NB4 (cell line): Measurements from ENCODE around the gene KIF4A.
"Not testable (repeated sequence)": the region's sequence is repeated elsewhere in the genome, so short reads cannot be mapped to it uniquely, and the experiment has no call there.

Experiments used
- DNase-seq: peaks from one replicate; pipeline ENCODE4 v3.0.0; 2010; ENCODE audit warnings: low read depth
- H3K4me3 ChIP-seq: one replicate; pipeline ENCODE4 v1.5.1; 2011; ENCODE audit warnings: mild to moderate bottlenecking, low read depth, low read length, moderate library complexity
- MYC ChIP-seq: IDR thresholded peaks from 2 replicates; pipeline ENCODE4 v1.6.1; 2011; ENCODE audit warnings: low read depth, low read length
- POLR2A ChIP-seq: IDR thresholded peaks from 2 replicates; pipeline ENCODE4 v1.6.1; 2011; ENCODE audit warnings: mild to moderate bottlenecking; ENCODE audit not compliant: insufficient read length; ENCODE audit errors: extremely low read depth
- TF ChIP-seq, protein P1 (sequence below): IDR thresholded peaks from 2 replicates; pipeline ENCODE4 v1.6.1; 2011; ENCODE audit warnings: low read depth, low read length
- TF ChIP-seq, protein P2 (sequence below): IDR thresholded peaks from one replicate; pipeline ENCODE4 v1.5.1; 2012; ENCODE audit warnings: low read depth, low read length

The KIF4A gene

DNA sequence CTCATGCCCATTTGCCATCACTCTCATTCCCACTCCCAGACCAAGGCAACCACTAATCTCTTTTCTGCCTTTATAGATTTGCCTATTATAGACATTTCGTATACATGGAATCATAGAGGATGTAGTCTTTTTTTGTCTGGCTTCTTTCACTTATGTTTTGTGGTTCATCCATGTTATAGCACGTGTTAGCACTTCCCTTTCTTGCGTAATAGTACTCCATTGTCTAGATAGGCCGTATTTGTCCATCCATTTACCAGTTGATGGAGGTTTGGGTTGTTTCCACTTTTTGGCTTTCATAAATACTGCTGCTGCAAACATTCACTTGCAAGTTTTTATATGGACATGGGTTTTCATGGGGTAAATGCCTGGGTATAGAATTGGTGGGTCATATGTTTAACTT is 48.4 kb downstream of the KIF4A start:
- TF ChIP-seq POLR2A (no peak), MYC (peak; percentile 54)
- TF ChIP-seq, protein P1, sequence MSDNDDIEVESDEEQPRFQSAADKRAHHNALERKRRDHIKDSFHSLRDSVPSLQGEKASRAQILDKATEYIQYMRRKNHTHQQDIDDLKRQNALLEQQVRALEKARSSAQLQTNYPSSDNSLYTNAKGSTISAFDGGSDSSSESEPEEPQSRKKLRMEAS: peak; percentile 71
- TF ChIP-seq, protein P2, sequence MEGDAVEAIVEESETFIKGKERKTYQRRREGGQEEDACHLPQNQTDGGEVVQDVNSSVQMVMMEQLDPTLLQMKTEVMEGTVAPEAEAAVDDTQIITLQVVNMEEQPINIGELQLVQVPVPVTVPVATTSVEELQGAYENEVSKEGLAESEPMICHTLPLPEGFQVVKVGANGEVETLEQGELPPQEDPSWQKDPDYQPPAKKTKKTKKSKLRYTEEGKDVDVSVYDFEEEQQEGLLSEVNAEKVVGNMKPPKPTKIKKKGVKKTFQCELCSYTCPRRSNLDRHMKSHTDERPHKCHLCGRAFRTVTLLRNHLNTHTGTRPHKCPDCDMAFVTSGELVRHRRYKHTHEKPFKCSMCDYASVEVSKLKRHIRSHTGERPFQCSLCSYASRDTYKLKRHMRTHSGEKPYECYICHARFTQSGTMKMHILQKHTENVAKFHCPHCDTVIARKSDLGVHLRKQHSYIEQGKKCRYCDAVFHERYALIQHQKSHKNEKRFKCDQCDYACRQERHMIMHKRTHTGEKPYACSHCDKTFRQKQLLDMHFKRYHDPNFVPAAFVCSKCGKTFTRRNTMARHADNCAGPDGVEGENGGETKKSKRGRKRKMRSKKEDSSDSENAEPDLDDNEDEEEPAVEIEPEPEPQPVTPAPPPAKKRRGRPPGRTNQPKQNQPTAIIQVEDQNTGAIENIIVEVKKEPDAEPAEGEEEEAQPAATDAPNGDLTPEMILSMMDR: no peak
- DNase-seq: peak; percentile 55
- H3K4me3 ChIP-seq: no peak overlapping the region

DNA sequence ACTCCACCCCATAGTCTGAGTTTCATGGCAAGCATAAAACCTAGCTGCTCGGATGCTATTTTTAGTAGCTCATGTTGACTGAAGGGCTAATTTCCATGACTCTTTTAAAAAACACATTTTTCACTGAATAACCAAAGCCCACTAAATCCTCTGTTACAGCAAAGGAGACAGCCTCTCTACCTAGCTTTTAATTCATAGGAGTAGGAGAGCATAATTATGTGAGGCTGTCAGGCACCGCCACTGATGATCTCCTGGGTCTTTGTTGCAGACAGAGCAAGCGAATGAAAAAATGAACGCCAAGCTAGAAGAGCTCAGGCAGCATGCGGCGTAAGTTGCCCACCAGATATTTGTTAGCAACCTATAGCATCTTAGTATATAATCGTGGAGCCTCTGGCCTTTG is 53.5 kb downstream of the KIF4A start:
- no peak for TF ChIP-seq POLR2A
- no peak for DNase-seq
- H3K4me3 ChIP-seq: no peak overlapping the region

DNA sequence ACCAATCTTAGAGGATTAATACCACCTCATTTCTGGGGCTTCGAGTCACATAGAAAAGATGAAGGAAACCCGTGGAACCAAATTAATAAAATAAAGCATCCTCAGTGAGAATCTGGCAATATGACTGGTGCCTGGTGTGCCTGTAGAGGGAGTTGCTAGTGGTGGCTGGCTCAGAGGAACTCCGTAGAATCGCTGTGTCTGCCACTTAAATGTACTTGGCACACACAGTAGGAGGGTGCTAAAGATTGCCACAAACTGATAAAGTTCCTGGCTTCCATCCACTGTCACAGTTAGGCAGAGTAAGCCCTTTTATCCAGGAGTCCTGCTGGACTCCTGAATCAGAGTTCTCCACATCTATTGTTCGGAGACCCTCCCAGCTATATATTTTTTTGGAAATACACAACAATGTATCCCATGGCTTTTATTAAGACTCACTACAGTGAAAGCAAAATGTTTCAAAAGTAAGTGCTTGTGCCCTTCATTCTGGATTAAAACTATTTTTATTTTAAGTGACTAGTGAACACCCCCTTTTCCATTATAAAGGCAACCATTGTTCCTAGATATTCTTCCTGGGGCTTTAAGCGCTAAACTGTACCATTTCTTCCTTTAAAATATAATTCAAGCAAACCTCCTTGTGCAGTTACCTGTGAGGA is 56.6 kb downstream of the KIF4A start:
- TF ChIP-seq POLR2A (no peak), MYC (no peak)
- TF ChIP-seq, protein P2: no peak
- TF ChIP-seq, protein P1: no peak
- H3K4me3 ChIP-seq: no peak overlapping the region

DNA sequence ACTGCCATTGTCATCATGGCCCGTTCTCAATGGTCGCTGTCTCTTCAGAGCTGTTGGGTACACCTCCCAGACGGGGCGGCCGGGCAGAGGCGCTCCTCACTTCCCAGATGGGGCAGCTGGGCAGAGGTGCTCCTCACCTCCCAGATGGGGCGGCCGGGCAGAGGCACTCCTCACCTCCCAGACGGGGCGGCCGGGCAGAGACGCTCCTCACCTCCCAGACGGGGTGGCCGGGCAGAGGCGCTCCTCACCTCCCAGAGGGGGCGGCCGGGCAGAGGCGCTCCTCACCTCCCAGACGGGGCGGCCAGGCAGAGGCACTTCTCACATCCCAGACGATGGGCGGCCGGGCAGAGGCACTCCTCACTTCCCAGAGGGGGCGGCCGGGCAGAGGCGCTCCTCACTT is 58.9 kb downstream of the KIF4A start:
- not testable (repeated sequence) for DNase-seq, H3K4me3 ChIP-seq

More for the DNA sequence above, 56.6 kb downstream of the KIF4A start:
- no peak for DNase-seq

DNA sequence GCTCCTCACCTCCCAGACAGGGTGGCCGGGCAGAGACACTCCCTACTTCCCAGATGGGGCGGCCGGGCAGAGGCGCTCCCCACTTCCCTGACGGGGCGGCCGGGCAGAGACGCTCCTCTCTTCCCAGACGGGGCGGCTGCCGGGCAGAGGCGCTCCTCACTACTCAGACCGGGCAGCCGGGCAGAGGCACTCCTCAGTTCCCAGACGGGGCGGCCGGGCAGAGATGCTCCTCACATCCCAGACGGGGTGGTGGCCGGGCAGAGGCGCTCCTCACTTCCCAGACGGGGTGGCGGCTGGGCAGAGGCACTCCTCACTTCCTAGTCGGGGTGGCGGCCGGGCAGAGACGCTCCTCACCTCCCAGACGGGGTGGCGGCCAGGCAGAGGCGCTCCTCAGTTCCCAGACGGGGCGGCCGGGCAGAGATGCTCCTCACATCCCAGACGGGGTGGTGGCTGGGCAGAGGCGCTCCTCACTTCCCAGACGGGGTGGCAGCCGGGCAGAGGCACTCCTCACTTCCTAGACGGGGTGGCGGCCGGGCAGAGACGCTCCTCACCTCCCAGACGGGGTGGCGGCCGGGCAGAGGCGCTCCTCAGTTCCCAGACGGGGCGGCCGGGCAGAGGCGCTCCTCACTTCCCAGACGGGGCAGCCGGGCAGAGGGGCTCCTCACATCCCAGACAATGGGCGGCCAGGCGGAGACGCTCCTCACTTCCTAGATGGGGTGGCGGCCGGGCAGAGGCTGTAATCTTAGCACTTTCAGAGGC is 59.6 kb downstream of the KIF4A start:
- not testable (repeated sequence) for DNase-seq, H3K4me3 ChIP-seq

DNA sequence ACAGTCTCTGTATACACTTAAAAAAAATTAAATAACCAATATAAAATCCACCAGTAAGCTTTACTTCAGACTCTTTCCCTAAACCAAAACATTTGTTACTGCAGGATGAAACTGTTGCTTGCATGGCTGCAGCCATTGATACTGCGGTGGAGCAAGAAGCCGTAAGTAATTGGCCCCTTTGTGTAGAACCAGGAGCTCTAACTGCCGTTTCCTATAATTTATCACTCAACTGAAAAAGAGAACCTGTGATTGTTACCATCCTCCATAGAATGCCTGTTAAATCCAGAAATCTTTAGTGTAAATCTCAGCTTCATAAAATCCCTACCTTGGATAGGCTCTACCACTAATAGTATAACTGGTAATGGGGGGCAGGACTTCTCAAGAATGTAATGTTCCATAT is 62.6 kb downstream of the KIF4A start:
- TF ChIP-seq MYC (no peak), POLR2A (no peak)
- TF ChIP-seq, protein P2: no peak
- TF ChIP-seq, protein P1: no peak
- H3K4me3 ChIP-seq: no peak overlapping the region
- DNase-seq: no peak

DNA sequence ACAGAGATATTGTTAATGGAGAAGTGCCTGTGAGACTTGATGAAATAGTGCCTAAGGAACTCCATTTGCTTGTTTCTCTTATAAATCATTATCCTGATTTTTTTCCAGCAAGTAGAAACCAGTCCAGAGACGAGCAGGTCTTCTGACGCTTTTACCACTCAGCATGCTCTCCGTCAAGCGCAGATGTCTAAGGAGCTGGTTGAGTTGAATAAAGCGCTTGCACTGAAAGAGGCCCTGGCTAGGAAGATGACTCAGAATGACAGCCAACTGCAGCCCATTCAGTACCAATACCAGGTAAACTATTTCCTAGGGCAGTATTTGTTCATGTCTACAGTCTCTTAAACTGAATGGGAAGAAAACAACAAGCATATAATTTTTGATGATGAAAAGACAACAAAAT is 63.6 kb downstream of the KIF4A start:
- DNase-seq: no peak
- H3K4me3 ChIP-seq: no peak overlapping the region
- TF ChIP-seq, protein P2: no peak
- no peak for TF ChIP-seq MYC
- TF ChIP-seq POLR2A: no peak
- TF ChIP-seq, protein P1: no peak
